H1 (cell line): Measurements from ENCODE around the gene BAG2. TPM values are rescaled to one million over a fixed set of nuclear protein-coding genes. Genes with fewer than 3 reads are reported as not detected.

ENCODE experiments used
- CTCF ChIA-PET: fragments of 300-600 bp; sonication (Branson Sonifier 250); formaldehyde crosslinking; loops from one replicate; lab custom pipeline; 2021; ENCODE audit not compliant: partially characterized antibody; lab: Charles Lee
- POLR2A ChIA-PET: fragments of 300-600 bp; sonication (Branson Sonifier 250); formaldehyde crosslinking; loops from one replicate; lab custom pipeline; 2021; ENCODE audit warnings: inconsistent platforms; ENCODE audit not compliant: partially characterized antibody; lab: Charles Lee
- DNase-seq, 2 experiments: peaks; one replicate each; pipeline versions ENCODE4 v3.0.0 to v3.0.0-alpha.2; 2010 to 2022; ENCODE audit warnings: low spot score in 2 of 2, low read depth in 1 of 2, mixed read lengths in 1 of 2
- FAIRE-seq: peaks from 2 replicates; lab custom pipeline; 2011; peaks lifted over from hg19 to GRCh38; lab: Jason Lieb, UNC
- H2AFZ ChIP-seq: 2 replicates; pipeline ENCODE4 v1.8.1; 2012; ENCODE audit warnings: low read length, inconsistent platforms
- H2AK5ac ChIP-seq: 2 replicates; pipeline ENCODE4 v1.6.1; 2013; ENCODE audit warnings: low read depth, low read length
- H2BK120ac ChIP-seq: replicated peaks from 2 replicates; pipeline ENCODE3; 2013; ENCODE audit warnings: low read depth, low read length, inconsistent platforms
- H2BK12ac ChIP-seq: 2 replicates; pipeline ENCODE4 v1.6.1; 2013; ENCODE audit warnings: low read depth, low read length
- H2BK15ac ChIP-seq: 2 replicates; pipeline ENCODE4 v1.6.1; 2013; ENCODE audit warnings: low read length
- H2BK20ac ChIP-seq: 2 replicates; pipeline ENCODE4 v1.6.1; 2013; ENCODE audit warnings: low read length
- H2BK5ac ChIP-seq: 2 replicates; pipeline ENCODE4 v1.6.1; 2013; ENCODE audit warnings: low read depth, low read length
- H3K14ac ChIP-seq: 2 replicates; pipeline ENCODE4 v1.6.1; 2013; ENCODE audit warnings: inconsistent platforms; ENCODE audit not compliant: insufficient read length
- H3K18ac ChIP-seq: 2 replicates; pipeline ENCODE4 v1.6.1; 2013; ENCODE audit warnings: low read length; ENCODE audit errors: extremely low read depth
- H3K23ac ChIP-seq: 2 replicates; pipeline ENCODE4 v1.6.1; 2013; ENCODE audit warnings: inconsistent platforms; ENCODE audit not compliant: insufficient read length
- H3K23me2 ChIP-seq: 2 replicates; pipeline ENCODE4 v1.6.1; 2013; ENCODE audit warnings: low read depth, low read length
- H3K27ac ChIP-seq: 2 replicates; pipeline ENCODE4 v1.6.1; 2011; ENCODE audit warnings: low read depth, low read length, inconsistent platforms
- H3K27me3 ChIP-seq, 4 experiments: replicated peaks in 1 of 4; 1 replicate in 1 of 4; 2 replicates in 3 of 4; pipeline versions ENCODE4 v1.6.1 to v1.8.1; 2011 to 2013; ENCODE audit warnings: low read length in 3 of 4, mild to moderate bottlenecking in 3 of 4, inconsistent platforms in 2 of 4, mixed read lengths in 2 of 4, moderate library complexity in 1 of 4; ENCODE audit not compliant: control insufficient read depth in 3 of 4, insufficient read depth in 3 of 4; ENCODE audit errors: extremely low read depth in 1 of 4
- H3K36me3 ChIP-seq, 4 experiments: 2 replicates each; pipeline versions ENCODE4 v1.6.1 to v1.8.1; 2011 to 2013; ENCODE audit warnings: mild to moderate bottlenecking in 4 of 4, low read length in 3 of 4, moderate library complexity in 2 of 4, control low read depth in 1 of 4, inconsistent platforms in 1 of 4; ENCODE audit not compliant: insufficient read depth in 4 of 4, control insufficient read depth in 2 of 4
- H3K4ac ChIP-seq: replicated peaks from 2 replicates; pipeline ENCODE3; 2013; ENCODE audit warnings: low read length, low read depth, mixed read lengths, inconsistent platforms; ENCODE audit not compliant: insufficient read length
- H3K4me1 ChIP-seq, 4 experiments: replicated peaks in 1 of 4; 1 replicate in 1 of 4; 2 replicates in 3 of 4; pipeline versions ENCODE4 v1.6.1 to v1.8.1; 2011 to 2013; ENCODE audit warnings: low read length in 3 of 4, inconsistent platforms in 2 of 4, mixed read lengths in 1 of 4; ENCODE audit not compliant: insufficient read depth in 4 of 4, control insufficient read depth in 3 of 4
- H3K4me2 ChIP-seq, 2 experiments: 2 replicates each; pipeline versions ENCODE4 v1.6.1 to v1.8.1; 2011 to 2013; ENCODE audit warnings: low read depth in 2 of 2, low read length in 2 of 2, control low read depth in 1 of 2, inconsistent platforms in 1 of 2, mild to moderate bottlenecking in 1 of 2; ENCODE audit not compliant: insufficient read depth in 1 of 2
- H3K4me3 ChIP-seq, 4 experiments: fragments of 200-600, 300-600 bp in 1 of 4; sonication (generic), shearing (Covaris generic), sonication (Bioruptor Twin) in 1 of 4; 2 replicates each; pipeline versions ENCODE4 v1.5.1 to v1.8.1; 2011 to 2016; ENCODE audit warnings: low read length in 4 of 4, low read depth in 3 of 4, control low read depth in 2 of 4, inconsistent platforms in 2 of 4, mild to moderate bottlenecking in 2 of 4, mixed read lengths in 1 of 4, moderate library complexity in 1 of 4; ENCODE audit not compliant: insufficient read depth in 2 of 4; ENCODE audit errors: extremely low read depth in 1 of 4
- H3K56ac ChIP-seq: replicated peaks from 2 replicates; pipeline ENCODE3; 2013; ENCODE audit warnings: low read depth, mild to moderate bottlenecking, mixed read lengths, low read length, inconsistent platforms; ENCODE audit not compliant: insufficient read length
- H3K79me1 ChIP-seq: 2 replicates; pipeline ENCODE4 v1.6.1; 2013; ENCODE audit warnings: low read depth, low read length, control low read depth
- H3K79me2 ChIP-seq, 2 experiments: 2 replicates each; pipeline versions ENCODE4 v1.6.1 to v1.8.1; 2012 to 2013; ENCODE audit warnings: low read length in 2 of 2, mild to moderate bottlenecking in 2 of 2, inconsistent platforms in 1 of 2; ENCODE audit not compliant: insufficient read depth in 2 of 2, control insufficient read depth in 1 of 2
- H3K9ac ChIP-seq, 4 experiments: replicated peaks in 1 of 4; 1 replicate in 1 of 4; 2 replicates in 3 of 4; pipeline versions ENCODE4 v1.6.1 to v1.8.1; 2011 to 2013; ENCODE audit warnings: low read depth in 3 of 4, low read length in 3 of 4, control low read depth in 2 of 4, mild to moderate bottlenecking in 2 of 4, moderate library complexity in 2 of 4, inconsistent platforms in 1 of 4; ENCODE audit errors: extremely low read depth in 1 of 4
- H3K9me3 ChIP-seq, 2 experiments: 2 replicates each; pipeline versions ENCODE4 v1.6.1 to v1.8.1; 2012 to 2013; ENCODE audit warnings: mild to moderate bottlenecking in 2 of 2, moderate library complexity in 2 of 2, control low read depth in 1 of 2, inconsistent platforms in 1 of 2, low read depth in 1 of 2, low read length in 1 of 2, mixed read lengths in 1 of 2; ENCODE audit not compliant: insufficient read depth in 2 of 2
- H4K20me1 ChIP-seq, 2 experiments: replicated peaks in 1 of 2; 2 replicates each; pipeline versions ENCODE3 to v1.8.1; 2011 to 2013; ENCODE audit warnings: inconsistent platforms in 2 of 2, low read length in 2 of 2, mild to moderate bottlenecking in 1 of 2; ENCODE audit not compliant: insufficient read depth in 2 of 2, control insufficient read depth in 1 of 2
- H4K5ac ChIP-seq: 2 replicates; pipeline ENCODE4 v1.6.1; 2013; ENCODE audit warnings: low read length, low read depth, mixed read lengths, inconsistent platforms; ENCODE audit not compliant: insufficient read length
- H4K8ac ChIP-seq: 2 replicates; pipeline ENCODE4 v1.8.0; 2013; ENCODE audit warnings: mild to moderate bottlenecking, moderate library complexity, low read length, inconsistent platforms; ENCODE audit not compliant: insufficient read depth; ENCODE audit errors: extremely low read depth
- H4K91ac ChIP-seq: replicated peaks from 2 replicates; pipeline ENCODE3; 2013; ENCODE audit warnings: low read length, mixed read lengths, inconsistent platforms; ENCODE audit not compliant: insufficient read length
- RXRA ChIP-seq: IDR thresholded peaks from 2 replicates; pipeline ENCODE4 v1.6.1; 2011; ENCODE audit warnings: low read depth, mild to moderate bottlenecking, low read length, moderate library complexity; ENCODE audit not compliant: insufficient read depth
- SP1 ChIP-seq: IDR thresholded peaks from 2 replicates; pipeline ENCODE4 v1.6.1; 2011; ENCODE audit warnings: low read depth, low read length
- polyA plus RNA-seq, 7 experiments: library from polyadenylated mRNA; depleted of rRNA in 3 of 7; stranded (reverse) in 5 of 7; unstranded in 2 of 7; fragments of >200 nt in 5 of 7; fragments of 200-250 nt in 2 of 7; gene quantifications; 1 replicate in 5 of 7; 2 replicates in 1 of 7; 4 replicates in 1 of 7; pipeline versions ENCODE4 v1.2.1 to v1.2.3, GENCODE V29; 2011 to 2013; ENCODE audit warnings: missing spikeins in 2 of 7, mixed read lengths in 2 of 7
- total RNA-seq: library from RNA; stranded (reverse); fragmentation: NEBNext Ultra II Directional; extraction: Animal tissue kit (Norgen Biotek cat#: 25700); gene quantifications from 2 replicates; pipeline ENCODE4 v1.2.1, GENCODE V29; 2021

Gene BAG2
- total and polyA plus RNA-seq, 2 of the 8 experiments (the other 6 are each of a cell fraction or from before 2014, with no cell fraction given) = 4.4 to 7.4 TPM

DNA sequence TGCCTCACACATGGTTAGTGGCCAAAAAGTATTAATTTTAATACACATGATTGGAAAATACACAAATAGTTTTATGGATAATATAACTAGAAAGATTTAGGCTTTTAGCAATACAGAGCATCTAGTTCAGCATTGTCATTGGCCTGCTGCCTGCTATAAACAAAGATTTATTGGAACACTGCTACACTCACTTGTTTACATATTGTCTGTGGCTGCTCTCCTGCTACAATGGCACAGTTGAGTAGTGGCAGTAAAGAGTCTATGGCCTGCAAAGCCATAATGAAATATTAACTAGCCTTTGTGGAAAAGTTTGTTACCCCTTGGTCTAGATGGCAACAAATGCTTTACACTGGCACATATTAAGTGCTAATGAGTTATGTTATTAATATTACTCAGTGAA, 44.4 kb upstream of the BAG2 start:
- H3K79me2 ChIP-seq = no peaks in the 10 kb centered on the region; a peak in 1 of 4 replicates
- no peak overlapping the region for H2BK15ac ChIP-seq
- no peak overlapping the region for H3K9ac ChIP-seq
- no peak overlapping the region for H3K4me2 ChIP-seq
- H3K79me1 ChIP-seq = no peaks in the 10 kb centered on the region
- H3K4me1 ChIP-seq = no peaks in the 10 kb centered on the region
- ChIA-PET POLR2A (no interaction called here), CTCF (no interaction called here)
- H3K27me3 ChIP-seq = no peaks in the 10 kb centered on the region
- H3K18ac ChIP-seq = no peak overlapping the region
- no peaks in the 10 kb centered on the region for H3K9me3 ChIP-seq
- H3K27ac ChIP-seq = no peak overlapping the region
- no peak overlapping the region for H4K5ac ChIP-seq
- no peak overlapping the region for H3K14ac ChIP-seq
- no peak overlapping the region for H3K4me3 ChIP-seq
- no peak overlapping the region for H3K23ac ChIP-seq
- H2AFZ ChIP-seq = no peak overlapping the region
- TF ChIP-seq RXRA = no peak
- no peak for TF ChIP-seq SP1
- H2BK20ac ChIP-seq = no peak overlapping the region
- H3K23me2 ChIP-seq = no peaks in the 10 kb centered on the region
- no peak overlapping the region for H3K56ac ChIP-seq
- no peak overlapping the region for H2BK12ac ChIP-seq
- H4K8ac ChIP-seq = no peak overlapping the region
- no peak overlapping the region for H4K91ac ChIP-seq
- H2BK5ac ChIP-seq = no peak overlapping the region
- no peak overlapping the region for H2BK120ac ChIP-seq
- H4K20me1 ChIP-seq = peaks cover 0 to 3% of the 10 kb centered on the region in 2 experiments
- no peak overlapping the region for H3K4ac ChIP-seq
- H3K36me3 ChIP-seq = no peaks in the 10 kb centered on the region; a peak in 2 of 8 replicates
- DNase-seq = no peak
- no peak overlapping the region for H2AK5ac ChIP-seq
- no peak for FAIRE-seq
